ENCODE data around the gene PTPRG. TPM values are rescaled to one million over a fixed set of nuclear protein-coding genes. Genes with fewer than 3 reads are reported as not detected.
A peak's percentile ranks its signal among the peaks of the same experiment; 100 is the strongest.

The PTPRG gene
- total RNA-seq, 1 experiment from 2014 or later = 69.3 TPM

GRCh38 chr3:61739640-61740039, 178.3 kb downstream of the PTPRG start:
- peaks cover 12 to 13% (median 13%) of the 10 kb centered on the region in 3 experiments; a peak in 6 of 7 replicates for H3K36me3 Mint-ChIP-seq (ENCODE audit: insufficient read depth in 1 of 3, low read depth in 3 of 3)
- no peak for DNase-seq
- Histone ChIP-seq H2AFZ (ENCODE audit: low read length) (no peak overlapping the region), H3K4ac (ENCODE audit: low read depth, low read length) (no peak overlapping the region), H3K4me1 (ENCODE audit: insufficient read depth, low read length) (peaks cover 3% of the 10 kb centered on the region; the same call in 1 of the 2 replicates), H3K23me2 (ENCODE audit: insufficient read length, low read depth, low read length, poor library complexity, severe bottlenecking) (no peaks in the 10 kb centered on the region), H3K18ac (ENCODE audit: insufficient read length, low read depth, low read length) (no peak overlapping the region), H3K14ac (ENCODE audit: insufficient read depth, low read length) (no peak overlapping the region), H2BK20ac (ENCODE audit: low read depth, low read length, poor library complexity, severe bottlenecking) (no peak overlapping the region), H3K9me3 (ENCODE audit: control insufficient read depth, low read depth, low read length) (no peaks in the 10 kb centered on the region), H2BK15ac (ENCODE audit: low read depth, low read length) (no peak overlapping the region), H3K27me3 (ENCODE audit: insufficient read depth, low read length) (no peaks in the 10 kb centered on the region), H3K56ac (ENCODE audit: insufficient read length, low read depth, low read length) (no peak overlapping the region), H3T11ph (ENCODE audit: low read length) (no peak overlapping the region), H3K79me1 (ENCODE audit: insufficient read depth, low read depth, low read length, poor library complexity, severe bottlenecking) (peaks cover 4% of the 10 kb centered on the region), H3K27ac (ENCODE audit: insufficient read length, low read depth, low read length) (no peak overlapping the region), H4K20me1 (ENCODE audit: control insufficient read depth, insufficient read depth, insufficient read length) (no peaks in the 10 kb centered on the region), H3K4me2 (ENCODE audit: insufficient read depth, insufficient read length, low read length) (no peak overlapping the region), H3K23ac (ENCODE audit: insufficient read length, low read depth, low read length) (no peak overlapping the region), H3K79me2 (ENCODE audit: insufficient read depth, low read length) (peaks cover 24% of the 10 kb centered on the region; the same call in 1 of the 2 replicates), H4K91ac (ENCODE audit: insufficient read length, low read depth, low read length) (no peak overlapping the region), H4K5ac (ENCODE audit: insufficient read length, low read depth, low read length) (no peak overlapping the region), H2BK120ac (ENCODE audit: low read depth, low read length, poor library complexity, severe bottlenecking) (no peak overlapping the region), H2BK12ac (ENCODE audit: insufficient read length, low read depth, low read length) (no peak overlapping the region), H2AK5ac (ENCODE audit: insufficient read length, low read length) (no peak overlapping the region), H3K9ac (ENCODE audit: extremely low read depth, insufficient read length, low read length) (no peak overlapping the region), H4K8ac (replicated peaks; ENCODE audit: insufficient read length, low read depth, low read length) (no peak overlapping the region), H2BK5ac (ENCODE audit: insufficient read length, low read length) (no peak overlapping the region)
- TF ChIP-seq CTCF (conservative IDR thresholded peaks at IDR 0.05) = no peak
- H3K27ac Mint-ChIP-seq = peak overlapping the region in 1 of 3 experiments; percentile 18; a peak in 1 of 7 replicates
- no peaks in the 10 kb centered on the region for H3K9me3 Mint-ChIP-seq
- H3K4me1 Mint-ChIP-seq = peaks cover 50 to 53% of the 10 kb centered on the region in 2 experiments
- no peaks in the 10 kb centered on the region for H3K27me3 Mint-ChIP-seq (ENCODE audit: low read depth)
- no peak overlapping the region for H3K4me3 Mint-ChIP-seq
- no CpG with 5 or more reads among the region's 1 CpG for WGBS (ENCODE audit: extremely low coverage, insufficient read length, low lambda C conversion rate)
